HG03469 (cell line): ENCODE data around the gene LRCOL1.

ENCODE experiments used
- ATAC-seq: cut with Tn5 transposase; IDR thresholded peaks from one replicate; pipeline ENCODE4 v1.9.1; 2021; ENCODE audit warnings: mild to moderate bottlenecking, moderate library complexity, moderate number of reproducible peaks; ENCODE audit not compliant: unreplicated experiment

Gene LRCOL1

GRCh38 chr12:132569856-132570480, 40.4 kb downstream of the LRCOL1 start:
- no peak for ATAC-seq

- no peak for ATAC-seq
Measured at GRCh38 chr12:132568826-132569480, 41.4 kb downstream of the LRCOL1 start.

- no peak for ATAC-seq
Measured at GRCh38 chr12:132568301-132568700, 42.1 kb downstream of the LRCOL1 start.

- ATAC-seq = no peak
Measured at GRCh38 chr12:132566516-132567131, 43.8 kb downstream of the LRCOL1 start.

GRCh38 chr12:132565365-132565764, 45.0 kb downstream of the LRCOL1 start:
- ATAC-seq = no peak

GRCh38 chr12:132563911-132564310, 46.5 kb downstream of the LRCOL1 start:
- ATAC-seq = no peak

GRCh38 chr12:132562489-132563021, 47.8 kb downstream of the LRCOL1 start:
- ATAC-seq = no peak

GRCh38 chr12:132561427-132562156, 48.8 kb downstream of the LRCOL1 start:
- no peak for ATAC-seq

- ATAC-seq = no peak
Measured at GRCh38 chr12:132560614-132561426, 49.6 kb downstream of the LRCOL1 start.

- ATAC-seq = no peak
Measured at GRCh38 chr12:132560364-132560613, 50.1 kb downstream of the LRCOL1 start.

GRCh38 chr12:132559652-132560363, 50.6 kb downstream of the LRCOL1 start:
- no peak for ATAC-seq

GRCh38 chr12:132558861-132559623, 51.3 kb downstream of the LRCOL1 start:
- ATAC-seq = no peak

- ATAC-seq = no peak
Measured at GRCh38 chr12:132558042-132558856, 52.1 kb downstream of the LRCOL1 start.

- no peak for ATAC-seq
Measured at GRCh38 chr12:132557291-132558015, 52.9 kb downstream of the LRCOL1 start.

- no peak for ATAC-seq
Measured at GRCh38 chr12:132556801-132557200, 53.6 kb downstream of the LRCOL1 start.

- no peak for ATAC-seq
Measured at GRCh38 chr12:132556216-132556615, 54.2 kb downstream of the LRCOL1 start.

- ATAC-seq = no peak
Measured at GRCh38 chr12:132555686-132556085, 54.7 kb downstream of the LRCOL1 start.
